Mesendoderm (in vitro differentiated cells): ENCODE measurements around the gene TBC1D10A.

Experiments used
- DNase-seq: peaks from one replicate; pipeline ENCODE4 v3.0.0; 2013
- H2AK5ac ChIP-seq: 2 replicates; pipeline ENCODE4 v1.6.1; 2013; ENCODE audit warnings: low read length, inconsistent platforms
- H2BK120ac ChIP-seq: 2 replicates; pipeline ENCODE4 v1.6.1; 2013; ENCODE audit warnings: low read depth, mild to moderate bottlenecking, low read length, moderate library complexity, mixed read lengths
- H2BK15ac ChIP-seq: replicated peaks from 2 replicates; pipeline ENCODE4 v1.6.1; 2013; ENCODE audit warnings: low read depth, mild to moderate bottlenecking, moderate library complexity
- H2BK5ac ChIP-seq: 2 replicates; pipeline ENCODE4 v1.6.1; 2013; ENCODE audit warnings: low read length, inconsistent platforms
- H3K18ac ChIP-seq: 2 replicates; pipeline ENCODE4 v1.6.1; 2013; ENCODE audit warnings: mild to moderate bottlenecking, low read length, mixed read lengths
- H3K23ac ChIP-seq: one replicate; pipeline ENCODE4 v1.6.1; 2013; ENCODE audit warnings: low read length
- H3K27ac ChIP-seq: 2 replicates; pipeline ENCODE4 v1.5.1; 2013; ENCODE audit warnings: low read depth, mild to moderate bottlenecking, inconsistent platforms, low read length, moderate library complexity
- H3K27me3 ChIP-seq: 2 replicates; pipeline ENCODE4 v1.6.1; 2013; ENCODE audit warnings: low read length, control low read depth, mild to moderate bottlenecking, inconsistent platforms; ENCODE audit not compliant: insufficient read depth, poor library complexity
- H3K36me3 ChIP-seq: 2 replicates; pipeline ENCODE4 v1.6.1; 2013; ENCODE audit warnings: low read length, inconsistent platforms; ENCODE audit not compliant: control insufficient read depth, insufficient read depth
- H3K4ac ChIP-seq: one replicate; pipeline ENCODE4 v1.6.1; 2013; ENCODE audit warnings: low read depth, mild to moderate bottlenecking, low read length, moderate library complexity
- H3K4me1 ChIP-seq: 2 replicates; pipeline ENCODE4 v1.6.1; 2013; ENCODE audit warnings: low read depth, low read length, inconsistent platforms; ENCODE audit not compliant: control insufficient read depth
- H3K4me2 ChIP-seq: 2 replicates; pipeline ENCODE4 v1.6.1; 2013; ENCODE audit warnings: low read length
- H3K4me3 ChIP-seq: 2 replicates; pipeline ENCODE4 v1.5.1; 2013; ENCODE audit warnings: mild to moderate bottlenecking, low read length
- H3K56ac ChIP-seq: one replicate; pipeline ENCODE4 v1.6.1; 2013; ENCODE audit warnings: low read length
- H3K79me1 ChIP-seq: 2 replicates; pipeline ENCODE4 v1.6.1; 2013; ENCODE audit warnings: low read length, inconsistent platforms
- H3K79me2 ChIP-seq: 2 replicates; pipeline ENCODE4 v1.6.1; 2013; ENCODE audit warnings: mild to moderate bottlenecking, low read length; ENCODE audit not compliant: control insufficient read depth, insufficient read depth
- H3K9ac ChIP-seq: 2 replicates; pipeline ENCODE4 v1.6.1; 2013; ENCODE audit warnings: low read length, inconsistent platforms
- H4K5ac ChIP-seq: one replicate; pipeline ENCODE4 v1.6.1; 2013; ENCODE audit warnings: low read length
- H4K8ac ChIP-seq: one replicate; pipeline ENCODE4 v1.6.1; 2013; ENCODE audit warnings: low read depth, mild to moderate bottlenecking, control low read depth, low read length, moderate library complexity
- WGBS: extraction: QIAGEN DNeasy Blood & Tissue Kit; methylation state at CpG from one replicate; pipeline ENCODE4 v1.1.7; 2013; ENCODE audit warnings: low lambda C conversion rate, missing lambda C conversion rate; ENCODE audit not compliant: insufficient coverage; ENCODE audit errors: extremely low coverage; 5-methylcytosine and 5-hydroxymethylcytosine counted together

Gene TBC1D10A

DNA sequence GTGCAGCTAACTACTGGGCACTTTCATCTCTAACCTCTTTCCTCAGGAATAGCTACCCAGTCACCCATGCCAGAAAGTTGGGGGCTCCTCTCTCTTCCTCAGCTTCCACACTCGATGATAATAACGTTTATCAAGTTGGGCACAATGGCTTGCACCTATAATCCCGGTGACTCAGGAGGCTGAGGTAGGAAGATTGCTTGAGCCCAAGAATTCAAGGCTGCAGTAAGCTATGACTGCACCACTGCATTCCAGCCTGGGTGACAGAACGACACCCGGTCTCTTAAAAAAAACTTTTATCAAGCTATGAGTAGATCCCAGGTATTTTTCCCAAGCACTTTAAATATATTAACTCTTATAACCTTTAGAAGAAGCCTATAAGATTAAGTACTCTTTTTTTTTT is 27.9 kb upstream of the TBC1D10A start:
- Histone ChIP-seq H4K5ac (no peak overlapping the region), H3K36me3 (peaks cover 16% of the 10 kb centered on the region), H3K4me3 (no peak overlapping the region), H3K79me2 (peaks cover 27% of the 10 kb centered on the region), H3K4me2 (no peak overlapping the region), H4K8ac (no peak overlapping the region), H3K18ac (no peak overlapping the region), H2BK15ac (no peak overlapping the region), H3K23ac (no peak overlapping the region), H3K27ac (no peak overlapping the region), H3K9ac (no peak overlapping the region), H2AK5ac (no peak overlapping the region), H2BK5ac (no peak overlapping the region), H2BK120ac (no peak overlapping the region), H3K4ac (no peak overlapping the region), H3K4me1 (peaks cover 5% of the 10 kb centered on the region), H3K79me1 (peaks cover 22% of the 10 kb centered on the region), H3K56ac (no peak overlapping the region), H3K27me3 (no peaks in the 10 kb centered on the region)
- no peak for DNase-seq
- no CpG with 5 or more reads among the region's 5 CpGs for WGBS

GRCh38 chr22:30351226-30351625 is 24.5 kb upstream of the TBC1D10A start:
- Histone ChIP-seq H4K8ac (no peak overlapping the region), H3K4me2 (no peak overlapping the region), H3K27me3 (no peaks in the 10 kb centered on the region), H4K5ac (no peak overlapping the region), H3K23ac (no peak overlapping the region), H2AK5ac (no peak overlapping the region), H2BK5ac (no peak overlapping the region), H3K79me1 (peaks cover 28% of the 10 kb centered on the region), H3K27ac (no peak overlapping the region), H3K79me2 (peaks cover 34% of the 10 kb centered on the region), H3K4ac (no peak overlapping the region), H3K56ac (no peak overlapping the region), H3K9ac (no peak overlapping the region), H3K18ac (no peak overlapping the region), H2BK120ac (no peak overlapping the region), H3K4me3 (no peak overlapping the region), H3K36me3 (peaks cover 22% of the 10 kb centered on the region), H2BK15ac (no peak overlapping the region), H3K4me1 (peaks cover 2% of the 10 kb centered on the region)
- DNase-seq: no peak
- WGBS: no CpG with 5 or more reads among the region's 3 CpGs

- no peak overlapping the region for H4K5ac ChIP-seq
- peaks cover 43% of the 10 kb centered on the region for H3K36me3 ChIP-seq
- no peak overlapping the region for H2BK15ac ChIP-seq
- WGBS: no CpG with 5 or more reads among the region's 4 CpGs
- H3K56ac ChIP-seq: no peak overlapping the region
- H2AK5ac ChIP-seq: no peak overlapping the region
- no peaks in the 10 kb centered on the region for H3K4me1 ChIP-seq
- no peak overlapping the region for H3K9ac ChIP-seq
- H3K4me3 ChIP-seq: no peak overlapping the region
- no peak overlapping the region for H3K27ac ChIP-seq
- no peak overlapping the region for H2BK120ac ChIP-seq
- no peak overlapping the region for H3K4ac ChIP-seq
- no peak overlapping the region for H3K4me2 ChIP-seq
- H3K23ac ChIP-seq: no peak overlapping the region
- H3K27me3 ChIP-seq: no peaks in the 10 kb centered on the region
- H4K8ac ChIP-seq: no peak overlapping the region
- no peak overlapping the region for H3K18ac ChIP-seq
- DNase-seq: no peak
- peaks cover 11% of the 10 kb centered on the region for H3K79me2 ChIP-seq
- H3K79me1 ChIP-seq: peaks cover 13% of the 10 kb centered on the region
- no peak overlapping the region for H2BK5ac ChIP-seq
Measured at GRCh38 chr22:30348809-30349208, 22.1 kb upstream of the TBC1D10A start.

- peaks cover 46% of the 10 kb centered on the region for H3K36me3 ChIP-seq
- no CpG with 5 or more reads among the region's 4 CpGs for WGBS
- peaks cover 13% of the 10 kb centered on the region for H3K79me1 ChIP-seq
Measured at GRCh38 chr22:30348404-30348803, 21.7 kb upstream of the TBC1D10A start.

DNA sequence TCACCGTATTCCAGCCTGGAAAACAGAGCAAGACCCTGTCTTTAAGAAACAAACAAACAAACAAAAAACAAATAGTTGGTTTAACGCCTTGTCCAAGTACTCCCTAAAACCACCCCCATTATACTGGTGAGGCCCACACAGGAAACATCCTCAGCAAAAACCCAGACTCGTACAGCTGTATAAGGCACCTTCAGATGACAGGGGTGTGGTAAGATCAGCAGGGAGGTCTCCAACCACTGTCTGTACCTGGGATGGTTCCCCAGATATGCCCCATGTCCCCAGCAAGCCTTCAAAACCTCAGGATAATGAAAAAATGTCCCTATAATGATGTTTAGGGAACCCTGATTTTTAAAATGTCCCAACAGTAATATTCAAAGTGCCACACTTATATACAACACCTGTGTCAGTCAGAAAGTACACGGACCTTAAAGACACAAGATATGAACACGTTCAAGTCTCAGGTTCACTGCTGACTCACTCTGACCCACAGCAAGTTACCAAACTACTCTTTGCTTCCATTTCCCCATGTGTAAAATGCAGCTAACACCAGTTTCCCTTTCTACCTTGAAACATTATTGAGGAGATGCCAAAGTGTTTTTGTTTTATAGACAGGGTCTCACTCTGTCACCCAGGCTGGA is 20.6 kb upstream of the TBC1D10A start:
- WGBS: no CpG with 5 or more reads among the region's 5 CpGs
- H3K56ac ChIP-seq: no peak overlapping the region
- H3K79me2 ChIP-seq: peaks cover 11% of the 10 kb centered on the region
- no peaks in the 10 kb centered on the region for H3K4me1 ChIP-seq
- no peak overlapping the region for H3K4me2 ChIP-seq
- H3K23ac ChIP-seq: no peak overlapping the region
- no peak overlapping the region for H2BK120ac ChIP-seq
- H3K79me1 ChIP-seq: peaks cover 9% of the 10 kb centered on the region
- no peak overlapping the region for H3K18ac ChIP-seq
- H3K4me3 ChIP-seq: no peak overlapping the region
- H3K4ac ChIP-seq: no peak overlapping the region
- no peak overlapping the region for H3K27ac ChIP-seq
- H3K9ac ChIP-seq: no peak overlapping the region
- H3K27me3 ChIP-seq: no peaks in the 10 kb centered on the region
- peaks cover 46% of the 10 kb centered on the region for H3K36me3 ChIP-seq
- no peak overlapping the region for H2AK5ac ChIP-seq
- no peak overlapping the region for H4K8ac ChIP-seq
- no peak overlapping the region for H2BK15ac ChIP-seq
- no peak for DNase-seq
- no peak overlapping the region for H2BK5ac ChIP-seq
- no peak overlapping the region for H4K5ac ChIP-seq

More at GRCh38 chr22:30348404-30348803, 21.7 kb upstream of the TBC1D10A start:
- Histone ChIP-seq H3K4me3 (no peak overlapping the region), H4K8ac (no peak overlapping the region), H3K79me2 (peaks cover 11% of the 10 kb centered on the region), H3K56ac (no peak overlapping the region), H3K4me1 (no peaks in the 10 kb centered on the region), H3K4ac (no peak overlapping the region), H3K9ac (no peak overlapping the region), H4K5ac (no peak overlapping the region), H3K27me3 (no peaks in the 10 kb centered on the region), H3K27ac (no peak overlapping the region), H2BK5ac (no peak overlapping the region), H3K18ac (no peak overlapping the region), H2BK120ac (no peak overlapping the region), H2BK15ac (no peak overlapping the region), H2AK5ac (no peak overlapping the region), H3K23ac (no peak overlapping the region), H3K4me2 (no peak overlapping the region)
- DNase-seq: no peak
